Suprapubic skin (tissue), 4 donors: ENCODE data around the gene WWOX. TPM values are rescaled to one million over a fixed set of nuclear protein-coding genes. Genes with fewer than 3 reads are reported as not detected.

Experiments used
- DNase-seq, 2 donors: peaks; one replicate each; pipeline ENCODE4 v3.0.0-alpha.2; 2019; ENCODE audit warnings: low spot score in 2 of 2
- H3K27ac ChIP-seq: fragments of 200-600 bp; sonication (generic); one replicate; pipeline ENCODE4 v1.5.1; 2019
- H3K27me3 ChIP-seq: fragments of 200-600 bp; sonication (generic); one replicate; pipeline ENCODE4 v1.5.1; 2019
- H3K36me3 ChIP-seq: fragments of 200-600 bp; sonication (generic); one replicate; pipeline ENCODE4 v1.5.1; 2019
- H3K4me1 ChIP-seq: fragments of 200-600 bp; sonication (generic); one replicate; pipeline ENCODE4 v1.5.1; 2019
- H3K4me3 ChIP-seq: fragments of 200-600 bp; sonication (generic); one replicate; pipeline ENCODE4 v1.5.1; 2019; ENCODE audit warnings: mild to moderate bottlenecking
- H3K9me3 ChIP-seq: fragments of 200-600 bp; sonication (generic); one replicate; pipeline ENCODE4 v1.5.1; 2019
- CTCF ChIP-seq, 2 donors: fragments of 200-600 bp in 1 of 2; fragments of 450-650 bp in 1 of 2; sonication (generic) in 1 of 2; IDR thresholded peaks; one replicate each; pipeline ENCODE4 v1.5.1; 2016 to 2019; ENCODE audit warnings: antibody characterized with exemption in 2 of 2, mild to moderate bottlenecking in 1 of 2, moderate library complexity in 1 of 2
- EP300 ChIP-seq: sonication (generic); formaldehyde crosslinking; IDR thresholded peaks from one replicate; pipeline ENCODE4 v1.6.1; 2017; ENCODE audit warnings: antibody characterized with exemption
- POLR2A ChIP-seq, 2 donors: fragments of 450-650 bp; IDR thresholded peaks; one replicate each; pipeline ENCODE4 v1.6.1; 2017; ENCODE audit warnings: antibody characterized with exemption in 2 of 2, mild to moderate bottlenecking in 2 of 2, moderate library complexity in 2 of 2
- POLR2AphosphoS5 ChIP-seq, 3 donors: sonication (generic); formaldehyde crosslinking; IDR thresholded peaks; one replicate each; pipeline ENCODE4 v1.6.1; 2017; ENCODE audit warnings: antibody characterized with exemption in 3 of 3
- WGBS: methylation state at CpG from one replicate; pipeline ENCODE4 v1.1.5; 2018; 5-methylcytosine and 5-hydroxymethylcytosine counted together
- total RNA-seq, 4 donors: library from RNA; depleted of rRNA; stranded (reverse); fragments of >200 nt; gene quantifications; one replicate each; pipeline ENCODE4 v1.1.0, GENCODE V29; 2016

The WWOX gene
- total RNA-seq, 4 donors from 2014 or later = 29.6 to 104 (median 47.3) TPM

DNA sequence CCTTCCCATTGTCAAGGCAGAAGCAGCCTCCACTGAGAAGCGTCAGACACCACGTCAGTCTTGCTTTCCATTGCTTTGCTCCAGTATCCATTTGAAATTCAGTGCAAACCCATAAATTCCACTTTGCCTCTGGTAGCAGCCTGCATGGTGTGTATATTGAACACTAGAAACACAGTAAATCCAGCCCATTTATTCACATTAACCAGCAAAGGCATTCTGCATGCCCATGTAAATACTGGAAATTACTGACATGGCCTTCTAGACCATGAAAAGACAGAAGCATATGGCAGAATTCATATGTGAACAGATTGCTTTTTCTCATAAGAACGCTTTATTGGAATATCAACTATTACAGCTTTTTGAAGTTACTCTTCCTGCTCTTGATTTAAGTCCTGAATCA is 595.0 kb downstream of the WWOX start:
- Histone ChIP-seq H3K36me3 (no peaks in the 10 kb centered on the region), H3K4me3 (no peak overlapping the region), H3K9me3 (no peaks in the 10 kb centered on the region), H3K27me3 (no peaks in the 10 kb centered on the region), H3K4me1 (no peaks in the 10 kb centered on the region), H3K27ac (no peak overlapping the region)
- WGBS = 94% methylated on average over 3 of the region's 3 CpGs
- DNase-seq = no peak
- TF ChIP-seq EP300 = no peak
- TF ChIP-seq POLR2A (IDR thresholded peaks at IDR 0.05) = no peak
- no peak for TF ChIP-seq POLR2AphosphoS5 (IDR thresholded peaks at IDR 0.05)
- TF ChIP-seq CTCF (IDR thresholded peaks at IDR 0.05) = no peak

- no peak overlapping the region for H3K27ac ChIP-seq
- 70% methylated on average over 6 of the region's 6 CpGs for whole genome bisulfite sequencing
- no peaks in the 10 kb centered on the region for H3K27me3 ChIP-seq
- no peaks in the 10 kb centered on the region for H3K9me3 ChIP-seq
- no peak overlapping the region for H3K4me3 ChIP-seq
- H3K36me3 ChIP-seq = no peaks in the 10 kb centered on the region
- TF ChIP-seq EP300 (no peak), POLR2A (IDR thresholded peaks at IDR 0.05) (no peak), CTCF (IDR thresholded peaks at IDR 0.05) (no peak), POLR2AphosphoS5 (IDR thresholded peaks at IDR 0.05) (no peak)
- no peaks in the 10 kb centered on the region for H3K4me1 ChIP-seq
- no peak for DNase-seq
These were observed 595.9 kb downstream of the WWOX start for GRCh38 chr16:78695391-78695790.

GRCh38 chr16:78696797-78697196 is 597.3 kb downstream of the WWOX start:
- H3K4me1 ChIP-seq = no peaks in the 10 kb centered on the region
- H3K27me3 ChIP-seq = no peaks in the 10 kb centered on the region
- WGBS = 97% methylated on average over 2 of the region's 2 CpGs
- no peaks in the 10 kb centered on the region for H3K36me3 ChIP-seq
- no peak for DNase-seq
- no peak overlapping the region for H3K4me3 ChIP-seq
- TF ChIP-seq EP300 (no peak), POLR2AphosphoS5 (IDR thresholded peaks at IDR 0.05) (no peak), POLR2A (IDR thresholded peaks at IDR 0.05) (no peak), CTCF (IDR thresholded peaks at IDR 0.05) (no peak)
- no peak overlapping the region for H3K27ac ChIP-seq
- no peaks in the 10 kb centered on the region for H3K9me3 ChIP-seq

DNA sequence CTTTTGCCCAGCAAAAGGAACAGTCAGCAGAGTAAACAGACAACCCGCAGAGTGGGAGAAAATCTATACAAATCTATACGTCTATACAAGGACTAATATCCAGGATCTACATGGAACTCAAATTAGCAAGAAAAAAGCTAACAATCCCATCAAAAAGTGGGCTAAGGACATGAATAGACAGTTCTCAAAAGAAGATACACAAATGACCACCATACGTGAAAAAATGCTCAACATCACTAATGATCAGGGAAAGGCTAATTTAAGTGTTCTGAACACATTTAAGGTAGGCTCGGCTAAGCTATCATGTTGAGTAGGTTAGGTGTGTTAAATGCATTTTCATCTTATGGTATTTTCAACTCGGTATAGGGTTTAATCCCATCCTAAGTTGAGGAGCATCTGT is 598.0 kb downstream of the WWOX start:
- WGBS = 96% methylated on average over 5 of the region's 5 CpGs
- H3K9me3 ChIP-seq = no peaks in the 10 kb centered on the region
- H3K27me3 ChIP-seq = no peaks in the 10 kb centered on the region
- H3K4me3 ChIP-seq = no peak overlapping the region
- no peak for DNase-seq
- no peak overlapping the region for H3K27ac ChIP-seq
- TF ChIP-seq POLR2AphosphoS5 (IDR thresholded peaks at IDR 0.05) = no peak
- no peak for TF ChIP-seq EP300
- no peak for TF ChIP-seq POLR2A (IDR thresholded peaks at IDR 0.05)
- TF ChIP-seq CTCF (IDR thresholded peaks at IDR 0.05) = no peak
- no peaks in the 10 kb centered on the region for H3K4me1 ChIP-seq
- no peaks in the 10 kb centered on the region for H3K36me3 ChIP-seq

GRCh38 chr16:78703936-78704335 is 604.5 kb downstream of the WWOX start:
- Histone ChIP-seq H3K36me3 (no peaks in the 10 kb centered on the region), H3K9me3 (peaks cover 7% of the 10 kb centered on the region), H3K4me1 (no peaks in the 10 kb centered on the region), H3K4me3 (no peak overlapping the region), H3K27me3 (no peaks in the 10 kb centered on the region), H3K27ac (no peak overlapping the region)
- DNase-seq = no peak
- 74% methylated on average over 3 of the region's 3 CpGs for WGBS
- no peak for TF ChIP-seq EP300
- no peak for TF ChIP-seq CTCF (IDR thresholded peaks at IDR 0.05)
- no peak for TF ChIP-seq POLR2AphosphoS5 (IDR thresholded peaks at IDR 0.05)
- TF ChIP-seq POLR2A (IDR thresholded peaks at IDR 0.05) = no peak
